HEK293 (cell line): ENCODE data around the gene FOXN3.
"Not testable (repeated sequence)": the region's sequence is repeated elsewhere in the genome, so short reads cannot be mapped to it uniquely, and the experiment has no call there.

Experiments
- CTCF ChIA-PET: fragments of 350-600 bp; formaldehyde crosslinking; extraction: SDS; loops from one replicate; lab custom pipeline; 2021; ENCODE audit warnings: antibody characterized with exemption; lab: Yijun Ruan, JAX
- POLR2A ChIA-PET: fragments of 300-600 bp; formaldehyde crosslinking; extraction: SDS; loops from one replicate; lab custom pipeline; 2020; ENCODE audit warnings: antibody characterized with exemption, inconsistent platforms; lab: Yijun Ruan, JAX
- H3K27ac ChIP-seq: fragments of 200-500 bp; sonication (Bioruptor generic); 2 replicates; pipeline ENCODE4 v1.5.1; 2014; ENCODE audit warnings: low read depth, low read length, control low read depth, inconsistent platforms; ENCODE audit errors: extremely low read depth
- H3K36me3 ChIP-seq, 2 experiments: fragments of 200-500 bp in 1 of 2; sonication (Bioruptor generic) in 1 of 2; 1 replicate in 1 of 2; 2 replicates in 1 of 2; pipeline ENCODE4 v1.5.1; 2014 to 2017; ENCODE audit warnings: inconsistent platforms in 2 of 2, low read length in 2 of 2; ENCODE audit not compliant: control insufficient read depth in 2 of 2, insufficient read depth in 1 of 2
- H3K4me1 ChIP-seq: fragments of 200-500 bp; sonication (Bioruptor generic); 2 replicates; pipeline ENCODE4 v1.5.1; 2014; ENCODE audit warnings: mild to moderate bottlenecking, low read length, inconsistent platforms; ENCODE audit not compliant: control insufficient read depth, insufficient read depth
- H3K4me3 ChIP-seq: 2 replicates; pipeline ENCODE4 v1.5.1; 2011; ENCODE audit warnings: low read depth, mild to moderate bottlenecking, control low read depth, low read length, moderate library complexity
- H3K9me3 ChIP-seq: fragments of 200-500 bp; sonication (Bioruptor generic); 2 replicates; pipeline ENCODE4 v1.5.1; 2014; ENCODE audit warnings: low read depth, low read length, inconsistent platforms; ENCODE audit not compliant: control insufficient read depth, insufficient read depth
- GLI2 ChIP-seq: fragments of 450-650 bp; formaldehyde crosslinking; IDR thresholded peaks from 2 replicates; pipeline ENCODE4; 2017; ENCODE audit warnings: missing biosample characterization, missing genetic modification characterization, low read depth, borderline replicate concordance
- KLF10 ChIP-seq: fragments of 450-650 bp; IDR thresholded peaks from 2 replicates; pipeline ENCODE4 v1.5.1; 2018; ENCODE audit warnings: missing biosample characterization, mild to moderate bottlenecking, missing genetic modification characterization
- PRDM1 ChIP-seq: fragments of 450-650 bp; formaldehyde crosslinking; IDR thresholded peaks from 2 replicates; pipeline ENCODE4; 2016; ENCODE audit warnings: missing biosample characterization, missing genetic modification characterization
- RBAK ChIP-seq: fragments of 450-650 bp; formaldehyde crosslinking; IDR thresholded peaks from 2 replicates; pipeline ENCODE4 v1.5.1; 2016; ENCODE audit warnings: missing biosample characterization, missing genetic modification characterization
- SETDB1 ChIP-seq: IDR thresholded peaks from one replicate; pipeline ENCODE4 v1.6.1; 2017; ENCODE audit warnings: mild to moderate bottlenecking, low read length, moderate library complexity, mixed read lengths; ENCODE audit not compliant: insufficient read length
- SP2 ChIP-seq: fragments of 450-650 bp; formaldehyde crosslinking; IDR thresholded peaks from 2 replicates; pipeline ENCODE4 v1.5.1; 2016; ENCODE audit warnings: missing biosample characterization, missing genetic modification characterization
- SP7 ChIP-seq: fragments of 450-650 bp; formaldehyde crosslinking; IDR thresholded peaks from 2 replicates; pipeline ENCODE4 v1.5.1; 2016; ENCODE audit warnings: missing biosample characterization, missing genetic modification characterization
- ZNF341 ChIP-seq: fragments of 450-650 bp; formaldehyde crosslinking; IDR thresholded peaks from 2 replicates; pipeline ENCODE4; 2016; ENCODE audit warnings: low read depth, missing biosample characterization, missing genetic modification characterization
- ZNF423 ChIP-seq: fragments of 450-650 bp; formaldehyde crosslinking; IDR thresholded peaks from 2 replicates; pipeline ENCODE4 v1.5.1; 2016; ENCODE audit warnings: missing biosample characterization, missing genetic modification characterization
- ZNF433 ChIP-seq: fragments of 450-650 bp; formaldehyde crosslinking; IDR thresholded peaks from 2 replicates; pipeline ENCODE4 v1.5.1; 2016; ENCODE audit warnings: missing biosample characterization, missing genetic modification characterization, low read depth
- ZNF544 ChIP-seq: fragments of 450-650 bp; formaldehyde crosslinking; IDR thresholded peaks from 2 replicates; pipeline ENCODE4 v1.5.0; 2017; ENCODE audit warnings: missing biosample characterization, missing genetic modification characterization
- ZNF585B ChIP-seq: fragments of 450-650 bp; formaldehyde crosslinking; IDR thresholded peaks from 2 replicates; pipeline ENCODE4 v1.5.1; 2016; ENCODE audit warnings: missing biosample characterization, missing genetic modification characterization
- ZNF621 ChIP-seq: fragments of 450-650 bp; formaldehyde crosslinking; IDR thresholded peaks from 2 replicates; pipeline ENCODE4 v1.5.1; 2017; ENCODE audit warnings: missing biosample characterization, missing genetic modification characterization
- ZNF701 ChIP-seq: fragments of 450-650 bp; formaldehyde crosslinking; IDR thresholded peaks from 2 replicates; pipeline ENCODE4 v1.5.1; 2016; ENCODE audit warnings: missing biosample characterization, missing genetic modification characterization
- ZNF707 ChIP-seq: fragments of 450-650 bp; formaldehyde crosslinking; IDR thresholded peaks from 2 replicates; pipeline ENCODE4 v1.5.1; 2016; ENCODE audit warnings: missing biosample characterization, missing genetic modification characterization
- ZNF785 ChIP-seq: fragments of 450-650 bp; formaldehyde crosslinking; IDR thresholded peaks from 2 replicates; pipeline ENCODE4 v1.5.1; 2016; ENCODE audit warnings: missing biosample characterization, missing genetic modification characterization
- ZSCAN30 ChIP-seq: fragments of 450-650 bp; IDR thresholded peaks from 2 replicates; pipeline ENCODE4 v1.5.1; 2018; ENCODE audit warnings: missing biosample characterization, mild to moderate bottlenecking, missing genetic modification characterization, moderate library complexity
- TF ChIP-seq, protein P1 (sequence below): fragments of 450-650 bp; formaldehyde crosslinking; IDR thresholded peaks from 2 replicates; pipeline ENCODE4 v1.5.1; 2017; ENCODE audit warnings: missing biosample characterization, missing genetic modification characterization
- TF ChIP-seq, protein P2 (sequence below): fragments of 450-650 bp; formaldehyde crosslinking; IDR thresholded peaks from 2 replicates; pipeline ENCODE4 v1.5.1; 2016; ENCODE audit warnings: missing biosample characterization, missing genetic modification characterization, low read depth

The FOXN3 gene

DNA sequence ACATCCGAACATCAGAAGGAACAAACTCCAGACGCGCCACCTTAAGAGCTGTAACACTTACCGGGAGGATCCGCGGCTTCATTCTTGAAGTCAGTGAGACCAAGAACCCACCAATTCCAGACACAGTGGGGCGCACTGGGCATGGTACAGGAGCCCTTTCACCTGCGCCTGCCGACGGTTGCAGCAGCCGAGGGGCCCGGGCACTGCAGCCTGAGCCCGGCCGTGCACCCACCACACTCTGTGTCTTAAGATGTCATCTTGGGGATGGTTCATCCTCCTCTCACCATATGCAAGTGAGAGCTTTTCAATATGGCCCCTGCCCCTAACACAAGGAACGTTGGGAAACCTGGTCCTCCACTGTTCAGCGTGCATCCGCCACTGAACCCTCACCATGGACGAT is 304.3 kb downstream of the FOXN3 start (continued):
- TF ChIP-seq ZNF701 (tag by site-specific recombination) (no peak), ZNF585B (tag by site-specific recombination) (no peak), GLI2 (tag by site-specific recombination) (no peak), SP7 (tag by site-specific recombination) (no peak), ZNF433 (tag by site-specific recombination) (no peak), ZSCAN30 (tag by site-specific recombination) (no peak), ZNF544 (no peak), SETDB1 (no peak)

DNA sequence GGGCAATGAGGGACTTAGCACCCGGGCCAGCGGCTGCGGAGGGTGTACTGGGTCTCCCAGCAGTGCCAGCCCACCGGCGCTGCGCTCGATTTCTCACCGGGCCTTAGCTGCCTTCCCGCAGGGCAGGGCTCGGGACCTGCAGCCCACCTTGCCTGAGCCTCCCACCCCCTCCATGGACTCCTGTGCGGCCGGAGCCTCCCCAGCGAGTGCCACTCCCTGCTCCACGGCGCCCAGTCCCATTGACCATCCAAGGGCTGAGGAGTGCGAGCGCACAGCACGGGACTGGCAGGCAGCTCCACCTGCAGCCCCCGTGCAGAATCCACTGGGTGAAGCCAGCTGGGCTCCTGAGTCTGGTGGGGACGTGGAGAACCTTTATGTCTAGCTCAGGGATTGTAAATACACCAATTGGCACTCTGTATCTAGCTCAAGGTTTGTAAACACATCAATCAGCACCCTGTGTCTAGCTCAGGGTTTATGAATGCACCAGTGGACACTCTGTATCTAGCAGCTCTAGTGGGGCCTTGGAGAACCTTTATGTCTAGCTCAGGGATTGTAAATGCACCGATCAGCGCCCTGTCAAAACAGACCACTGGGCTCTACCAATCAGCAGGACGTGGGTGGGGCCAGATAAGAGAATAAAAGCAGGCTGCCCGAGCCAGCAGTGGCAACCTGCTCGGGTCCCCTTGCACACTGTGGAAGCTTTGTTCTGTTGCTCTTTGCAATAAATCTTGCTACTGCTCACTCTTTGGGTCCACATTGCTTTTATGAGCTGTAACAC is 305.1 kb downstream of the FOXN3 start:
- H3K4me3 ChIP-seq, H3K4me1 ChIP-seq, H3K36me3 ChIP-seq, POLR2A ChIA-PET, H3K27ac ChIP-seq, H3K9me3 ChIP-seq: not testable (repeated sequence)
- CTCF ChIA-PET = interaction anchor here (0.6 kb wide), 1 partner anchor 788 kb away, joined by 4 read pairs; no protein-coding TSS in a partner anchor

DNA sequence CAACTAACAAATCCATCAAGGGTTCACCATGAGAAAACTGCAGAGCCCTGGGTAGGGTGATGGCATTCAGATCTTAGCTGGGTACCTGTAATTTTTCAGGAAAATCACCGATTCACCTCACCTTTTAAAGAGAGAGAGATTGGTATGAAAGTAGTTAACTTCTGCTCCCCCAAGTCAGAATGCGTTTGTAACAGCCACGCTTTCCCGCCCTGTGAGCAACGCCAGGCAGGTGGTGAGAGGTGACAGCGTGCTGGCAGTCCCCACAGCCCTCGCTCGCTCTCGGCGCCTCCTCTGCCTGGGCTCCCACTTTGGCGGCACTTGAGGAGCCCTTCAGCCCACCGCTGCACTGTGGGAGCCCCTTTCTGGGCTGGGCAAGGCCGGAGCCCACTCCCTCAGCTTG is 305.8 kb downstream of the FOXN3 start:
- H3K4me1 ChIP-seq, H3K27ac ChIP-seq, H3K9me3 ChIP-seq, H3K36me3 ChIP-seq, POLR2A ChIA-PET, H3K4me3 ChIP-seq, CTCF ChIA-PET: not testable (repeated sequence)

DNA sequence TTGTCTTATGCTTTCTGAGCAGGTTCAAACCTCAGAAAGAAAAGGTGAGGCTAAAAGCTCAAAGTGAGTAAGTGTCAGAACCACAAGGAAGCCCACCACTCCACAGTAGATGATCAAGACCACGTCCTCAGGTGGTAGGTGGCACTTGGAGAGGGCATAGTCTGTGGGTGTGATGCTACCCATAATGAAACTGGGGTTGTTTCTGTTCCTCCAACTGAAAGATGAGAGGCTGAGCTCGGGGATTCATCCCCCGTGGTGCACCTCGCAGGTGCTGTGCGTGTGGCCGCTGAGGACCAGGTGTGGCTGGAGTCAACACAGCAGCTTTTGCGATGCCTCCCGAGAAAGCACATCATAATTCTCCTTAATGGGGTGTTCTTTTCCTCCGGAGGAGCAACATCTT is 306.9 kb downstream of the FOXN3 start:
- TF ChIP-seq RBAK (tag by site-specific recombination) (no peak), ZNF785 (tag by site-specific recombination) (no peak), SP2 (tag by site-specific recombination) (no peak), KLF10 (tag by site-specific recombination) (no peak), PRDM1 (no peak), ZNF621 (tag by site-specific recombination) (no peak), ZNF423 (tag by site-specific recombination) (no peak), ZNF341 (tag by site-specific recombination) (no peak), ZNF707 (no peak)
- TF ChIP-seq, protein P1, sequence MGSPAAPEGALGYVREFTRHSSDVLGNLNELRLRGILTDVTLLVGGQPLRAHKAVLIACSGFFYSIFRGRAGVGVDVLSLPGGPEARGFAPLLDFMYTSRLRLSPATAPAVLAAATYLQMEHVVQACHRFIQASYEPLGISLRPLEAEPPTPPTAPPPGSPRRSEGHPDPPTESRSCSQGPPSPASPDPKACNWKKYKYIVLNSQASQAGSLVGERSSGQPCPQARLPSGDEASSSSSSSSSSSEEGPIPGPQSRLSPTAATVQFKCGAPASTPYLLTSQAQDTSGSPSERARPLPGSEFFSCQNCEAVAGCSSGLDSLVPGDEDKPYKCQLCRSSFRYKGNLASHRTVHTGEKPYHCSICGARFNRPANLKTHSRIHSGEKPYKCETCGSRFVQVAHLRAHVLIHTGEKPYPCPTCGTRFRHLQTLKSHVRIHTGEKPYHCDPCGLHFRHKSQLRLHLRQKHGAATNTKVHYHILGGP (tag by site-specific recombination) = no peak
- TF ChIP-seq, protein P2, sequence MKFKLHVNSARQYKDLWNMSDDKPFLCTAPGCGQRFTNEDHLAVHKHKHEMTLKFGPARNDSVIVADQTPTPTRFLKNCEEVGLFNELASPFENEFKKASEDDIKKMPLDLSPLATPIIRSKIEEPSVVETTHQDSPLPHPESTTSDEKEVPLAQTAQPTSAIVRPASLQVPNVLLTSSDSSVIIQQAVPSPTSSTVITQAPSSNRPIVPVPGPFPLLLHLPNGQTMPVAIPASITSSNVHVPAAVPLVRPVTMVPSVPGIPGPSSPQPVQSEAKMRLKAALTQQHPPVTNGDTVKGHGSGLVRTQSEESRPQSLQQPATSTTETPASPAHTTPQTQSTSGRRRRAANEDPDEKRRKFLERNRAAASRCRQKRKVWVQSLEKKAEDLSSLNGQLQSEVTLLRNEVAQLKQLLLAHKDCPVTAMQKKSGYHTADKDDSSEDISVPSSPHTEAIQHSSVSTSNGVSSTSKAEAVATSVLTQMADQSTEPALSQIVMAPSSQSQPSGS (tag by site-specific recombination) = no peak
- Histone ChIP-seq H3K4me1 (no peaks in the 10 kb centered on the region), H3K4me3 (no peak overlapping the region), H3K27ac (no peak overlapping the region), H3K36me3 (no peaks in the 10 kb centered on the region), H3K9me3 (no peaks in the 10 kb centered on the region)
- ChIA-PET CTCF (no interaction called here), POLR2A (no interaction called here)
